GM13977 (cell line): ENCODE results near the gene SEC22A.

Source experiments
- DNase-seq: peaks from one replicate; pipeline ENCODE4 v3.0.0; 2012; ENCODE audit warnings: low spot score
- in situ Hi-C: fragments of 300-500 bp; cut with MboI; formaldehyde crosslinking; loops from one replicate; pipeline ENCODE4 v1.12.0; 2022; ENCODE audit warnings: low sequenced_read_pairs, low pct_unique_long_range_greater_than_20kb, mixed read lengths, inconsistent platforms; ENCODE audit not compliant: unreplicated experiment
- TF ChIP-seq, protein P1 (sequence below): IDR thresholded peaks from 2 replicates; pipeline ENCODE4 v1.5.1; 2012; ENCODE audit warnings: mild to moderate bottlenecking, control low read depth; ENCODE audit not compliant: insufficient read depth; ENCODE audit errors: extremely low read depth, missing control alignments

Gene SEC22A

DNA sequence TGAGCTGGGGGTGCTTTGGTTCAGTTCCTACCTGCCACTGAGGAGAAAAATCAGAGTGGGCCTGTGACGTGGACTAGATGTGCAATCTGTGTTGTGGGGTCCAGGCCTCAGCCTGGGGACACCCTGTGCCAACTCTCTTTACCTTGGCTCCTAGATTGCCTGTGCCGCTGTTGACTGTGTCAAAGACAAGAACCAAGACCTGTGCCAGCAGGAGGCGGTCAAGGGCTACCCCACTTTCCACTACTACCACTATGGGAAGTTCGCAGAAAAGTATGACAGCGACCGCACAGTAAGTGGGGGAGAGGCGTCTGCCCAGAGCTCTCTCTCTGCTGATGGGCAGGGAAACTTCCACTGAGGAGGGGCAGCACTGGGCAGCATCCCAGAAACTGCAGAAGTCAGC is 40.6 kb upstream of the SEC22A start:
- TF ChIP-seq, protein P1, sequence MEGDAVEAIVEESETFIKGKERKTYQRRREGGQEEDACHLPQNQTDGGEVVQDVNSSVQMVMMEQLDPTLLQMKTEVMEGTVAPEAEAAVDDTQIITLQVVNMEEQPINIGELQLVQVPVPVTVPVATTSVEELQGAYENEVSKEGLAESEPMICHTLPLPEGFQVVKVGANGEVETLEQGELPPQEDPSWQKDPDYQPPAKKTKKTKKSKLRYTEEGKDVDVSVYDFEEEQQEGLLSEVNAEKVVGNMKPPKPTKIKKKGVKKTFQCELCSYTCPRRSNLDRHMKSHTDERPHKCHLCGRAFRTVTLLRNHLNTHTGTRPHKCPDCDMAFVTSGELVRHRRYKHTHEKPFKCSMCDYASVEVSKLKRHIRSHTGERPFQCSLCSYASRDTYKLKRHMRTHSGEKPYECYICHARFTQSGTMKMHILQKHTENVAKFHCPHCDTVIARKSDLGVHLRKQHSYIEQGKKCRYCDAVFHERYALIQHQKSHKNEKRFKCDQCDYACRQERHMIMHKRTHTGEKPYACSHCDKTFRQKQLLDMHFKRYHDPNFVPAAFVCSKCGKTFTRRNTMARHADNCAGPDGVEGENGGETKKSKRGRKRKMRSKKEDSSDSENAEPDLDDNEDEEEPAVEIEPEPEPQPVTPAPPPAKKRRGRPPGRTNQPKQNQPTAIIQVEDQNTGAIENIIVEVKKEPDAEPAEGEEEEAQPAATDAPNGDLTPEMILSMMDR = no peak
- in situ Hi-C loops = no loop called here
- DNase-seq = no peak

DNA sequence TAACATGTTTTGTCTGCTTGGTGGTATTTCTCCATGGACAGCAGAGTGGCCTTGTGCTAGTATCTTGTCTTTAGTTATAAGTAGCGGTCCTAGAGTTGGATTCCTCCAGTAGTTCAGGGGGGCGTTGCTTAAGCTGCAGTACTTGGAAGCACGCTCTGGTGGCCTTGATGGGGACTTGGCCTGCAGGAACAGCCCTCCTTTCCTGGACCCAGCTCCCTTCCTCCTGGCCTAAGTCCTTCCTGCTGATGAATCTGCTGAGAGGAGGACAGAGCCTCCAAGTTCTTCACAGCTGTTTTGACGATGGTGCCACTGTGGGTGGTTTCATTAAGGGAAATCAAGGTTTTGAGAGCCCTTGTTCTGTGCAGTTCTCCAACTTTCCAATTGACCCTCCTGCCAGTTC is 38.6 kb upstream of the SEC22A start:
- TF ChIP-seq, protein P1 = no peak
- in situ Hi-C loops = no loop called here

DNA sequence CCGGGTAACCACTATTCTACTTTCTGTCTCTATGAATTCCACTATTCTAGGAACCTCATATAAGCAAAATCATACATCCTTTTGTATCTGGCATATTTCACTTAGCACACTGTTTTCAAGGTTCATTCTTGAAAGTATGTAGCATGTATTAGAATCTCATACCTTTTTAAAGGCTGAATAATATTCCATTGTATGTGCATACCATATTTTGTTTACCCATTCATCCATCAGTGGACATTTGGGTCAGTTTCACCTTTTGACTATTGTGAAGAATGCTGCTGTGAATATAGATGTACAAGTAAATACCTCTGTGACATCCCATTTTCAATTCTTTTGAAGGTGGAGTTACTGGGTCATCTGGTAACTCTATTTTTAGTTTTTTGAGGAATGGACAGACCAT is 36.6 kb upstream of the SEC22A start:
- DNase-seq = no peak
- TF ChIP-seq, protein P1 = no peak
- in situ Hi-C loops = no loop called here

More for the DNA sequence above, 38.6 kb upstream of the SEC22A start:
- no peak for DNase-seq

DNA sequence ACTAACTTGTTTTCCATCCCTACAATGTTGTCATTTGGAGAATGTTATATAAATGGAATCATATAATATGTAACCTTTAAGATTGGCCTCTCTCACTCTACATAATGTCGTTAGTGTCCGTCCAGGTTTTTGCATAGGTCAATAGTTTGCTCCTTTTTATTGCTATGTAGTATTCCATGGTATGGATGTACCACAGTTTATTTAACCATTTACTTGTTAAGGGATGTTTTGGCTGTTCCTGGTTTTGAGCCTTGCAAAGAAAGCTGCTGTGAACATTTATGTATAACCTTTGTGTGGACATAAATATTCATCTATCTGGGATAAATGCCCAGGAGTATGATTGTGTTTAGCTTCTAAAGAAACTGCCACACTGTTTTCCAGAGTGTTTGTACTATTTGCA is 34.1 kb upstream of the SEC22A start:
- no peak for DNase-seq
- in situ Hi-C loops = no loop called here
- TF ChIP-seq, protein P1 = no peak

DNA sequence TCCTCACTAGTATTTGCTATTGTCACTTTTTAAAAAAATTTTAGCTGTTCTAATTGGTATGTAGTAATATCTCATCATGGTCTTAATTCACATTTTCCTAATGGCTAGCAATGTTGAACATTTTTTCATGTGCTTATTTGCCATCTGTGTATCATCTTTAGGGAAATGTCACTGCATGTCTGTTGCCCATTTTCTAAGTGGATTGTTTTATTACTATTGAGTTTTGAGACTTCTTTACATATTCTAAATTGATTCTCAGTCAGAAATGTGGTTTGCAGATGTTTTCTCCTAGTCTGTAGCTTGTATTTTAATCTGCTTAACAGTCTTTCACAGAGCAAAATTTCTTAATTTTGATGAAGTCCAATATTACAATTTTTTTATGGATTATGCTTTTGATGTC is 33.6 kb upstream of the SEC22A start:
- in situ Hi-C loops = no loop called here
- TF ChIP-seq, protein P1 = no peak

DNA sequence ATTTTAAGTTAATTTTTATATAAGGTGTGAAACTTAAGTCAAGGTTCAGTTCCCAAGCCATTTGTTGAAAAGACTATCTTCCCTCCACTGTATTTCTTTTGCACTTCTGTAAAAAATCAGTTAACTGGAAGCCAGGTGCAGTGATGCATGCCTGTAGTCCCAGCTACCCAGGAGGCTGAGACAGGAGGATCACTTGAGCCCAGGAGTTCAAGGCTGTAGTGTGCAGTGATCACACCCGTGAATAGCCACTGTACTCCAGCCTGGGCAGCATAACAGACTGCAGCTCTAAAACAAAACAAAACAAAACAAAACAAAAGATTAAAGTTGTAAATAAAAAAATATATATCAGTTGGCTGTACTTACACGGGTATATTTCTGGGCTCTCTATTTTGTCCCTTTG is 33.1 kb upstream of the SEC22A start:
- no peak for DNase-seq
- in situ Hi-C loops = no loop called here
- TF ChIP-seq, protein P1 = no peak

More for the DNA sequence above, 33.6 kb upstream of the SEC22A start:
- DNase-seq = no peak

DNA sequence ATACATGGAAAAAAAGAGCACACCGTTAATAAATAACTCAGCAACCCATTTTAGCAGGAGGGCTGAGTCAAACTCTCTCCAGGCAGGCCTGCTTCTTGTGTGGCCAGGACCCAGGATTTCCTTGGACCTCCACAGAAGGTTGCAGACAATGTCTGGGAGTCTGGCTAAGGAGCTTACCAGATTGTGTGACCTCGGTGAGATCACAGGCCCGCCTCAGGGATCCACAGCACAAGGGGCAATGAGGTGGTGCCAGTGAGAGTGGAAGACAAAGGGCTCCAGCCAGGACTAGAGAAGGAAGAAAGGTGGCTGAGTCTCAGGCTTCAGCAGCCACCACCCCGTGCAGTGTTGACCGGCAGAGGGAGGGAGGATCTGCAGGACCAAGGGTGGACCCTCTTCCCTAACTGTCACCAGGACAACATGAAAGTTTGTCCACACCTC is 32.2 kb upstream of the SEC22A start:
- no peak for DNase-seq
- TF ChIP-seq, protein P1 = no peak

More for the DNA sequence above, 32.2 kb upstream of the SEC22A start:
- in situ Hi-C loops = no loop called here
